Airway epithelial cell (primary cell): Measurements from ENCODE around the gene AAMP. TPM values are rescaled to one million over a fixed set of nuclear protein-coding genes. Genes with fewer than 3 reads are reported as not detected.

Experiments used
- total RNA-seq: library from RNA; depleted of rRNA; stranded (reverse); fragments of >200 nt; gene quantifications from 2 replicates; pipeline ENCODE4 v1.2.3, GENCODE V29; 2015

The AAMP gene, protein sequence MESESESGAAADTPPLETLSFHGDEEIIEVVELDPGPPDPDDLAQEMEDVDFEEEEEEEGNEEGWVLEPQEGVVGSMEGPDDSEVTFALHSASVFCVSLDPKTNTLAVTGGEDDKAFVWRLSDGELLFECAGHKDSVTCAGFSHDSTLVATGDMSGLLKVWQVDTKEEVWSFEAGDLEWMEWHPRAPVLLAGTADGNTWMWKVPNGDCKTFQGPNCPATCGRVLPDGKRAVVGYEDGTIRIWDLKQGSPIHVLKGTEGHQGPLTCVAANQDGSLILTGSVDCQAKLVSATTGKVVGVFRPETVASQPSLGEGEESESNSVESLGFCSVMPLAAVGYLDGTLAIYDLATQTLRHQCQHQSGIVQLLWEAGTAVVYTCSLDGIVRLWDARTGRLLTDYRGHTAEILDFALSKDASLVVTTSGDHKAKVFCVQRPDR
- total RNA-seq, result 179 and 196 TPM in 2 replicates

DNA sequence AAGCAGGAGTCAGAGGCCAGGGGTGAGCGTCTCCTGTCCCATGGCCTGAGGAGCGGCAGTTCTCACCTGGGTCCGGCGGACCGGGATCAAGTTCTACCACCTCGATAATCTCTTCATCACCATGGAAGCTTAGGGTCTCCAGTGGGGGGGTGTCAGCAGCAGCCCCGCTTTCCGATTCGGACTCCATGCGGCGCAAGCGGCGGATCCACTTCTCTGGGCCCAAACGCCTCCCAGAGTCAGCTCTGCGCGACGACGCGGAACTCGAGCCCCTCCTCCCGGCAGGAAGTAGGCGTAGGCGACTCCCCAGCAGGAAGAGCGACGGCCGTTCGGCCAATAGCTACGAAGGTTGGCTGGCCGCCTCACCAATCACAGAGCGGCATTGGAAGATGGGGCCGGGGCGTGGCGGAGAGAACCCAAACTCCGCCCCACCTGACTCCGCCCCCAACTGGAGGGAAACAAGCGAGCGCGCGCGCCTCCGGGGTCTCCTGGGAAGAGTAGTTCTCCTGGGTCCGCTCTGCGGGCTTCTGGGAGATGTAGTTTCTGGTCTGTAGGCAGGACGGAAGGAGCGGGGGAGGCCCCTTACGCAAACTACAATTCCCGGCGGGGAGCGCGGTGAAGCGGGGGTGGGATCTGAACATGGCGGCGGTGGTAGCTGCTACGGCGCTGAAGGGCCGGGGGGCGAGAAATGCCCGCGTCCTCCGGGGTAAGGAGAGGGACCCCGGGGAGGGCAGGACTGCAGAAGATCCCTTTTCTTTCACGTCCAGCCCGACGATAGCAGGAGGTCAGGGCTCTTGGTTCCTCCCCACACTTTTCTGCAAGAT, at the start of gene AAMP, which contains the start of gene PNKD:
TSS of gene AAMP (minus strand) at position 238 of the 821 bp plus-strand sequence. CDS start at position 187, 51 bp downstream.
TSS of gene PNKD (plus strand) at position 620 of the 821 bp plus-strand sequence. CDS start at position 637, 17 bp downstream.

DNA sequence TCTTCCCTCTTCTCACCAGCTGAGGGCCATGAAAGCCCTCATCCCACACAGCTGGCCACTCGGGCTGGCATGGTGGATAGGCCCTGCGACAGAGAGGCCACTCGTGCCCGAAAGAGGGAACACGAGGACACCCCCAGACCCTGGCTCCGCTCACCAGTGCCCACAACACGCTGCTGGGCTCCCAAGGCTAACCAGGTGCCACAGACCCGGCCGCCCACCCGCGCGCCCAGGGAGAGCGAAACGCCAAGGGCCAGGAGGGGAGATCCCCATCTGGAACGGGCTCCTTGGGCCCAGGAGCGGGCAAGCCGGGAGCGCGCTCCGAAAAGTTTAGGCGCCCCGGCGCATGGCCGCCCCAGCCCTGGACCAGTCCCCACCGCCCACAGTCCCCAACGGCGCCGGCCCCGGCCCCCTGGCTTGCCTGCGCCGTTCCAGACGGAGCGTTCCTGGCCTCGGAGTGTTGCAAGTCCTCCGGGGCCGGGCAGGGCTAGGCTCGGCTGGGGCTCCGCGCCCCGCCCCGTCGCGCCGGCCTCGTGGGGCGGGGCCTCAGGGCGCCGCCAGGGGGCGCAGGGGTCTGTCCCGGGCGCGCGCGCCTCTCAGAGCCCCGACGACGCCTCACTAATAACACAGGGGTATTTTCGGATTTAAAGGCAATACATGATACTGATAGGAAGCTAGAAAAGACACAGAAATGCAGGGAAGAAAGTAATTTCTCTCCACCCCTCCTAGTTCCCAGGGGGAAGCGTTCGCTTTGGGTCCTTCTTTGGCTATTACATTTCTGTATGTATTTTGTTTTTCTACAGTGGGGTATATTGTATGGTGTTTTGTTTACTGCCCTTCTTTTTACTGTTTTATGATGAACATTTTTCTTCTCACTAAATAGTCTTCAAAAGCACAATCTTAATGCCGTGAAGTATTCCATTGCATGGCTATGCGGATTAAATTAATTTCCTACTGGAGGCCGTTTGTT, 22.4 kb upstream of the AAMP start, which contains the start of gene TMBIM1:
TSS of gene TMBIM1 (minus strand) at position 456 of the 967 bp plus-strand sequence. CDS start 10,362 bp downstream, outside the sequence.

DNA sequence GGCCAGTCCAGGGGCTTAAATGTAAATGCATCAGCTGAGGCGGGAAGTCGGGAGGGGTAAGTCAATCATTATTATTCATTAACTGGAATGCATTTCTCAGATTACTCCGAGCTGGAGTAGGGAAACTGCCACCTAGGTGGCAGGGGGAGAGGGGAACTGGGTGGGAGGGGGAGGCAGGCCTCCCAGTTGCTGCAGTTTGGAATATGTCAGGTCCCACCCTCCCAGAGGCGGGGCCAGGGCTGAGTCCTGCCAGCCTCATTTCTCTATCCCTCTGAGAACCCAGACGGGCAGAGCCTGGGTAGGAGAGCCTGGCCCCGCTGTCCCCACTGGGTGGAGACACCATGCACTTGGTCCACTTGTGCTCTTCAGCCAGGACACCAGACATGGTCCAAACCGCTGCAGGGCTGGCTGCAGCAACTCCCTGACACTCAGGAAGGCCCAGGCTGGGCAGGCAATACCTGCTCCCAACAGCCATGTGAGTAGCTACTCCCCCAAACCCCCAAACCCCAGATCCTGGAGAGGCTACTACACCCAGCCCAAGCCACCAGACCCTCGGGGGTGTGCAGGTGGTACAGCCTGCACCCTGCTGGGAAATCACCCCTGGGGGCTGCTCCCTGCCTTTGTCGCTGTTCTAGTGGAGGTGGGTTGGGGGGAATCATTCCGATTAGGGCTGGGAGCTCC, 9.1 kb downstream of the AAMP start, which contains the start of gene GPBAR1:
TSS of gene GPBAR1 (plus strand) at position 274 of the 681 bp plus-strand sequence. CDS start 1,710 bp downstream, outside the sequence.

DNA sequence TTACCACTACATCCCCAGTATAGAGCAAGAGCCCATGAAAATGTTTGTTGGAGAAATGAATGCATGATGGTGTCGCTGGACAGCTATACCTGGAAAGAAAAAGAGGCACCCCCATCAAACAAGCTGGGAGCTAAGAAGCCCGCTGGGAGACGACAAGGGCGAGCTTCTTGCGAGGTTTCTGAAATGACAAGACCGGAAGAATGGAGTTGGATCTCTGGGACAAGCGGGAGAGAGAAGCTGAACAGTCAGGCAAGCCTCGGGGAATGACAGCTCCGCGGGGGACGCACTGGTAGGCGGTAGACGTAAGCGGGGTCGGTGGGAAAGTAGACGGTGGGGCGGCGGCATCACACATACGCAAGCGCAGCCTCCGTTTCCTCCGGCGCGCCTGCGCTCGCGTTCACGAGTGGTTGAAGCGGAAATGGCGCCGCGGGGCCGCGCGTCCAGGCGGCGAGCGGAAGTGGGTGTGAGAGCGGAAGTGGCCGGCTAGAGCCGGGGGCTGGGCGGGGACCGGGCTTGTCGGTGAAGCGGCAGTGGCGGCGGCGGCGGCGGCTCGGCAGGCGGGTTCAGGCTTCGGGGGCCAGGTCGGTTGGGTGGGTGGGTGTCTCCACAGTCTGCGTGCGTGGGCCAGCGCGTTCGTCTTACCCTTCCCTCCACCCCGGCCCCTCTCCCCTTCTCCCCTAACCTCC, 53.1 kb downstream of the AAMP start, which contains the start of gene ARPC2:
TSS of gene ARPC2 (plus strand) at position 516 of the 686 bp plus-strand sequence. CDS start 282 bp downstream, outside the sequence.

Other genes starting within 250 kb of the AAMP start
- not detected in 2 replicates for gene RUFY4, start 200.9 kb downstream of the AAMP start, total RNA-seq
- gene CXCR2, start 144.1 kb downstream of the AAMP start, total RNA-seq, result 0.09 and 0.56 TPM in 2 replicates
- not detected in 2 replicates for gene CXCR1, start 103.2 kb downstream of the AAMP start, total RNA-seq
- 512 and 604 TPM in 2 replicates for gene ARPC2, start 52.9 kb downstream of the AAMP start, total RNA-seq
- 0.56 TPM in 1 of 2 replicates, not detected in the other for gene GPBAR1, start 9.1 kb downstream of the AAMP start, total RNA-seq
- 41.7 and 45.4 TPM in 2 replicates for gene PNKD, start 382 bp upstream of the AAMP start, total RNA-seq
- 333 and 422 TPM in 2 replicates for gene TMBIM1, start 22.4 kb upstream of the AAMP start, total RNA-seq
- gene CATIP, start 86.7 kb upstream of the AAMP start, total RNA-seq, result not detected in 2 replicates
- 0.14 TPM in 1 of 2 replicates, not detected in the other for gene SLC11A1, start 112.1 kb upstream of the AAMP start, total RNA-seq
- gene CTDSP1, start 129.7 kb upstream of the AAMP start, total RNA-seq, result 52.4 and 72.9 TPM in 2 replicates
- not detected in 2 replicates for gene VIL1, start 149.0 kb upstream of the AAMP start, total RNA-seq